Astrocyte of the hippocampus (primary cell): Measurements from ENCODE around the gene SPON1.
A peak's percentile ranks its signal among the peaks of the same experiment; 100 is the strongest.

Experiments used
- DNase-seq: peaks from one replicate; pipeline ENCODE4 v3.0.0; 2011; ENCODE audit warnings: low read depth, low spot score

Gene SPON1

GRCh38 chr11:13944016-13944415 lies 18.5 kb upstream of the SPON1 start:
- no peak for DNase-seq

- DNase-seq: no peak
These were observed 17.6 kb upstream of the SPON1 start for GRCh38 chr11:13944911-13945425.

- DNase-seq: no peak
These were observed 15.1 kb upstream of the SPON1 start for GRCh38 chr11:13947379-13947778.

DNA sequence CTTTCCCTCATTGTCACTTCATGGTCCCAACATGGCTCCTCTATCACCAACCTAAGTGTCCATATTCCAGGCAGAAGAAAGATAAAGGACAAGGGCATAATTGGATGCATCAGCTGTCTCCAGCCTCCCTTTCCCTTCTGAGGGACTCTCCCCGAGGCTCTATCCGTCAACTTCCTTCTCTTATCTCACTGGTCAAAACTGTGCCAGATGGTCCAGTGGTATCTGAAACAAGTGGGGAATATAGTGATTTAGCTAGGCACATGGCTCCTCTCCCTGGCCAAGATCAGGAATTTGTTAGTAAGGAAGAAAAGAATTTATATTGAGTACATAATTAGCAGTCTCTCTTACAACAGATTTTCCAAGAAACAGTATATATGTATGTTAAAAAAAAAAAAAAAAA lies 12.6 kb upstream of the SPON1 start:
- no peak for DNase-seq

DNA sequence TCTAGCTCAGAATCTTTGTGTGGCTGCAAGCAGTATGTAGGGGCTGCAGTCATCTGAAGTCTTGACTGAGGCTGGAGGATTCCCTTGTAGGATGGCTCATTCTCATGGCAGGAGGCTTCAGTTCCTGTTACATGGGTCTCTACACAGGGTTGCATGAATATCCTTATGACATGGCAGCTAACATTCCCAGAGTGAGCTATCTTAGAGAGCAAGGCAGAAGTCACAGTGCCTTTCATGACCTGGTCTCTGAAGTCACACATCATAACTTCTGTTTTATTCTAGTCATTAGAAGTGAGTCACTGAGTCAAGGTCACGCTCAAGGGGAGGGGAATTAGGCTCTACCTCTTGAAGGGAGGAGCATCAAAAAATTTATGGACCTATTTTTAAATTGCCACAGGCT lies 10.3 kb upstream of the SPON1 start:
- DNase-seq: no peak

- DNase-seq: no peak
These were observed 9.9 kb upstream of the SPON1 start for GRCh38 chr11:13952668-13953067.

GRCh38 chr11:13954591-13954990 lies 7.9 kb upstream of the SPON1 start:
- no peak for DNase-seq

GRCh38 chr11:13955971-13956421 lies 6.5 kb upstream of the SPON1 start:
- peak; percentile 73 for DNase-seq

- no peak for DNase-seq
These were observed 5.5 kb upstream of the SPON1 start for GRCh38 chr11:13956988-13957387.

- DNase-seq: no peak
These were observed 3.7 kb upstream of the SPON1 start for GRCh38 chr11:13958641-13959400.

GRCh38 chr11:13962198-13962561 lies 343 bp upstream of the SPON1 start:
- DNase-seq: no peak

- peak; percentile 54 for DNase-seq
These were observed 836 bp downstream of the SPON1 start for GRCh38 chr11:13963169-13963948.

GRCh38 chr11:13963949-13964770 lies 1.6 kb downstream of the SPON1 start:
- peak; percentile 14 for DNase-seq

GRCh38 chr11:13964771-13965074 lies 2.2 kb downstream of the SPON1 start:
- no peak for DNase-seq

DNA sequence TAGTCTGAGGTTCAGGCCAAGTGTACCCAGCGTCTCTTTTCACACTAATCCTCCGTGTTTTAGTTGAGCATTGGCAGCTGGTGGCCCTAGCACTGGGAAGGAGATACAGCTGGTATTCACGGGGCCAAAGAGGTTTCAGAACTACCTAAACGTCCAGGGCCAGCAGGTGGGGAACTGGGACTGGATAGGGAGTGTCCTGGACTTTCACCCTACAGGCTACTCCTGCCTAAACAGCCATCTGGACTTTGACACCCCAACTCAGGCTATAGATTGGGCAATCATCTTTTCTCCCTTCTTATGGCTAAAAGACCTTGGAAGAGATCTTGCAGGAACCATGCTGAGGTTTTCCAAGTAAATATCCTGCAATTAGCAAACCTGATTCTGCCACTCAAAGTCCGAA lies 2.8 kb downstream of the SPON1 start:
- DNase-seq: no peak

DNA sequence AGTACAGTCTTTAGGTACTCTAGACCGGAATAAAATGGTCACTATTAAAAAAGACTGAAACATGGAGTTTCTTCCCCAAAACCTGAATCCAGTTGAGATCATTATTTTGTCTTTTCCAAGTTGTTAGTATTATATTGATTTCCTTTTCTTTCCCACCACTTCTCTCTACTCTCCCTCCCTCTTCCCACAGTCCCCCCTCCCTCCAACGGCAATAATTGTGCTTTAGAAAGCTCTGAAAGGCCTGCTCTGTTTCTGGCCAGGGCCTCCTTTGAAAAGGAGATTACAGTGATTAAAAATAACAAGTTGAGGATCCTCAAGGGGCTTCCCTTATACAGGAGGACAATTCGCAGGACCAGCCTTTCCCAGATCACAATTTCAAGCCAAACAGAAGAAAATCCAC lies 3.5 kb downstream of the SPON1 start:
- DNase-seq: no peak

- no peak for DNase-seq
These were observed 4.0 kb downstream of the SPON1 start for GRCh38 chr11:13966486-13966885.

GRCh38 chr11:13970986-13971385 lies 8.5 kb downstream of the SPON1 start:
- DNase-seq: peak; percentile 16

DNA sequence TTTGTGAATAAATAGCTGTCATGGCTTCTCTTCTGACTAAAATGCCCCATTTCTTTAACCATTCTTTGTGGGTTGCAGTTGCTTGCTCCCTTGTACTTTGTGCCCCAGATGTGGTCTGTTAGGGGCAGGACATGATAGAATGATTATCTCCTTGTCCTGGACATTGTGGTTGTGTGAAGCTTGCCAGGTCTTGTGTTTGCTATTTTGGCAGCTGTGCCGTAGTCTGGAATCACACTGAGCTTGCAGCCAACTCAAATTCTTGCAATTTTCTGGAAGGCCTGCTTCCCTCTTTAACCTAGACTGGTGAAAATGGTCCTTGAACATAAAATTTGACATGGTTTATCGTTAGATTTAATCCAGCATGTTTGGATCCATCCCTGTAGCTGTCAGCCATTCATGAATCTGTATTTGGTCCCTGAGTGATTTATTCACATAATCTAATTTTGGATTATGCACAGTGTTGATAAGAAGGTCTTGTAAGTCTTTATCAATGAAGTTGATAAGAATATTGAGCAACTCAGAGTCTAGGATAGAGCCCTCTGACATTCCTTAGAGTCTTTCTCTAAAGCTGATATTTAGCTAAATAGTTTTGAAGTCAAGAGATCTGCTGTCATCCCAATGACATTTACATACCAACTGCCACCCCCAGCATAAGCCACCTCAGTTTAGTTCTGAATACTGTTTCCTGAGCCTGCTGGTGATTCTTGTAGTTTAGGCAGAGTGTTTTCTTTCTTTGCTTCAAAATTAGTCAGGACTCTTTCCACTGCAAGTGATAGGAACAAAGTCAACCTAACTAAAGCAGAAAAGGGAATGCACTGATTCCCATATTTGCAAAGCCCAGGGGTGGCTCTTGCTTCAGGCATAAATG lies 9.8 kb downstream of the SPON1 start:
- peak; percentile 48 for DNase-seq

- no peak for DNase-seq
These were observed 10.4 kb downstream of the SPON1 start for GRCh38 chr11:13972944-13973343.

- DNase-seq: no peak
These were observed 12.1 kb downstream of the SPON1 start for GRCh38 chr11:13974631-13975030.
